T-helper 17 cell (primary cell): ENCODE measurements around the gene FPR2. TPM values are rescaled to one million over a fixed set of nuclear protein-coding genes. Genes with fewer than 3 reads are reported as not detected.
"Not testable (repeated sequence)": the region's sequence is repeated elsewhere in the genome, so short reads cannot be mapped to it uniquely, and the experiment has no call there.

Experiments
- ATAC-seq: fragments of 150-1000 bp; cut with Tn5 transposase; 2 replicates; pipeline ENCODE4 v1.10.0; 2021; ENCODE audit warnings: mild to moderate bottlenecking, moderate library complexity
- DNase-seq, 3 donors: peaks; one replicate each; pipeline versions ENCODE4 v3.0.0 to v3.0.0-alpha.2; 2020 to 2021
- H3K9me3 ChIP-seq: one replicate; pipeline ENCODE4 v1.7.0; 2013; ENCODE audit warnings: low read length, mild to moderate bottlenecking; ENCODE audit not compliant: control insufficient read depth, poor library complexity, severe bottlenecking
- H3K27ac Mint-ChIP-seq: one replicate; pipeline ENCODE4 v1.8.0; 2022; ENCODE audit warnings: mild to moderate bottlenecking, moderate library complexity, mixed read lengths
- H3K27me3 Mint-ChIP-seq: one replicate; pipeline ENCODE4 v1.8.0; 2022; ENCODE audit warnings: mixed read lengths
- H3K36me3 Mint-ChIP-seq: one replicate; pipeline ENCODE4 v1.8.0; 2022; ENCODE audit warnings: low read depth, mixed read lengths
- H3K4me1 Mint-ChIP-seq: one replicate; pipeline ENCODE4 v1.8.0; 2022; ENCODE audit warnings: mild to moderate bottlenecking, mixed read lengths
- H3K4me3 Mint-ChIP-seq: one replicate; pipeline ENCODE4 v1.8.0; 2022; ENCODE audit warnings: mild to moderate bottlenecking, moderate library complexity, mixed read lengths
- total RNA-seq, 4 donors: library from RNA in 2 of 4; stranded (reverse) in 2 of 4; gene quantifications; one replicate each; pipeline ENCODE4 v1.2.3 and lab custom pipeline; 2022 to 2026

Gene FPR2
- total RNA-seq, 2 donors from 2014 or later = 0.40 TPM; not detected in 1

DNA sequence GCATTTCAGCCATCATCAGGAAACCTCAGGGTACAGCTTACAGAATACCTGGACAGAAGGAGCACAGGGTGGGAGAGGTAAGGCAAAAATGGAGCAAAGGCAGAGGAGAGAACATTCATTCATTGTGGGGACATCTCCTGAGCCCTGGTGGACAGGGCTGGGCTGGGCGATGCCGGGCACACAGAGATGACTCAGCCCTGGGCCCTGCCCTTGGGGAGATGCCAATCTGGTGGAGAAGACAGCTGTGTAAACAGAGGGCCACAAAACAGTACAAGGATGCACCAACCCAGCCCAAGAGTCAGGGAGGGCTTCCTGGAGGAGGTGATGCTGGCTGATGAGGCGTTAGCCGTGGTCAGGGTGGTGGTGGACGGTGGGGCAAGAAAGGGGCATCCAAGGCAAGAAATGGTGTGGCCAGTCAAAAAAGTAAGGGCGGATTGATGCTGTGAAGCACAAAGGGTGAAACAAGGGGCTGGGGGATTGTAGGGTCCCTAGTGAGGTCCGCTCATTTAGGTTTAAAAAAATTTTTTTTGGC is 33.6 kb upstream of the FPR2 start:
- peaks cover 2% of the 10 kb centered on the region for H3K36me3 Mint-ChIP-seq
- H3K4me1 Mint-ChIP-seq = no peaks in the 10 kb centered on the region
- H3K4me3 Mint-ChIP-seq = no peak overlapping the region
- H3K9me3 ChIP-seq = no peaks in the 10 kb centered on the region
- ATAC-seq (no peak), DNase-seq (no peak)
- H3K27me3 Mint-ChIP-seq = peaks cover 39% of the 10 kb centered on the region
- H3K27ac Mint-ChIP-seq = no peak overlapping the region

DNA sequence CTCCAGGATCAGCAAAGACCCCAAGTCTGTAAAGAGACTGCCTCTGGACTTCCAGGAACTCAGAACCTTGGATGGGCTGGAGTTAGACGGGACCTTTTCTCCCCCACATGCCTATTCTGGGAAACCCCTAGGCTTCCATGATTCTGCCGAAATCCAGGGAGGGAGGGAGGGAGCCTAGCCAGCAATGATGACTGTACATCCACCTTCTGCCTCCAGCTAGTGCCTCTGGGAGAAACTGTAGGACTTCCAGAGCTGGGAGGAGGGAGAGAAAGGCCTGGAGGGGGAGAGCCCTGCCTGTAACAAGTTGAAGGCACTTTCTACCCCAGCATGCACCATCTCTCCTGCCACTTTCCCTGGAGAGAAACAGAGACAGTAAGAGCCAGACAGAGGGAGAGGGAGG is 31.2 kb upstream of the FPR2 start:
- Mint-ChIP-seq H3K27me3 (peaks cover 24% of the 10 kb centered on the region), H3K4me3 (no peak overlapping the region), H3K4me1 (no peaks in the 10 kb centered on the region), H3K36me3 (peaks cover 2% of the 10 kb centered on the region), H3K27ac (no peak overlapping the region)
- DNase-seq (no peak), ATAC-seq (no peak)
- H3K9me3 ChIP-seq = no peaks in the 10 kb centered on the region

DNA sequence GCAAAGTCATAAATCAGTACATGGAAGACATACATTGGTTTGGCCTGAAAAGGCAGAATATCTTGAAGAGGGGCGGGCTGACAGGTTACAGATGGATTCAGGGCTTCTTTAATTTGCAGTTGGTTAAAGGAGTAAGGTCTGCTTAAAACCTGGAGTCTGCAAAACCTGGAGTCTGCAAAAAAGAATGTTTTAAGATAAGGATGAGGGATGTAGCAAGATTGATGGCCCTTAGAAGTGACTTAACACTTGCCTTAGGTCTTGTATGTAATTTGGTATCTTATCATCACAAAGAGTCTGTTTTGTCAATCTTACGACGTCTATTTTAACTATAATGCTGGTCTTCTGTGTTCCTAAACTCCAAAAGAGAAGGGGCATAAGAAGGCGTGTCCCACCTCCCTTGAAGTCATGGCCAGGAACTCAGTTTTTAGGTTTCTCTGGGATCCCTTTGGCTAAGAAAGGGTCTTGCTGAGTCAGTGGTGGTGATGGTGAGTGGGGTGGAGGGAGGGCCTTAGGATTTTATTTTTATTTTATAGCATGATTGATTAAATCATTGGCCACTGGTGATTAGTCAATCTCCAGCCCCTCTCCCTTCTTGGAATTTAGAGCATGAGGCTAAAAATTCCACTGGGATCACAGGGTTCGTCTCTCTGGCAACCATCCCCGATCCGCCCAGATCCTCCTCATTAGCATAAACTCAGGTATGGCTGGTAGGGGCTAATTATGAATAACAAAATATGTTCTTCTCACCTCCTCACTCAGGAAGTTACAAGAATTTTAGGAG is 27.0 kb upstream of the FPR2 start:
- no peaks in the 10 kb centered on the region for H3K9me3 ChIP-seq
- peaks cover 3% of the 10 kb centered on the region for H3K4me1 Mint-ChIP-seq
- no peak overlapping the region for H3K4me3 Mint-ChIP-seq
- H3K36me3 Mint-ChIP-seq = no peaks in the 10 kb centered on the region
- ATAC-seq (no peak), DNase-seq (no peak)
- peaks cover 25% of the 10 kb centered on the region for H3K27me3 Mint-ChIP-seq
- H3K27ac Mint-ChIP-seq = no peak overlapping the region

DNA sequence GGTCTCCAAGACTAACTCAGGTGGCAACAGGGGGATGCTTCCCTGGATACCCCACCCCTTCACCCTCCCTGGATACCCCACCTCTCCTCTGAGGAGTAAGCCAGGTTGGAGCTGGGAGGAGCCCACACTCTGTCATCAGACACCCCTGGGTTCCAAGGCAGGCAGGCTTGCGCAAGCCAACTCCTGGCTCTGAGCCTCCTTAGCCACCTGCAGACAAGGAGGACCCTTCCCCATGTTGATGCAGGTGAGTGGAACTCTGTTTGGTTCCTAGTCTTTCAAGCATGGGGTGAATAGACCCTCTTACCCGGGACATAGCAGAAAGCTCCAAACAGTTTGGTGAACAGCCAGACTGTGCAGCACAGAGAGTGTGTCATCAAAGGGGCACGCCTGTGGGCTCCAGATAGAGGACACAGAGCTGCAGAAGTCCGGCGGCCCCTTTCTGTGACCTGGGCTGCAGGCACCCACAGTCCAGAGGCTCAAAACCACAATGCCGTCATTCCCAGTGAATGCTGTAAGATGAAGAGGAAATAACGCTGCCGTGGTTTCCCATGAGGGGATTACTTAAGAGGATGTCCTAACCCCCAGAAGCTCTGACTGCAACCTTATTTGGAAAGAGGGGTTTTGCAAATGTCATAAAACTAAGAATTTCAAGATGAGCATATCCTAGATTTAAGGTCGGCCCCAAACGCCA is 25.1 kb upstream of the FPR2 start:
- Mint-ChIP-seq H3K36me3 (no peaks in the 10 kb centered on the region), H3K27me3 (peaks cover 34% of the 10 kb centered on the region), H3K27ac (no peak overlapping the region), H3K4me3 (no peak overlapping the region), H3K4me1 (peaks cover 3% of the 10 kb centered on the region)
- no peak for DNase-seq
- no peaks in the 10 kb centered on the region for H3K9me3 ChIP-seq
- peak; percentile 52 for ATAC-seq

DNA sequence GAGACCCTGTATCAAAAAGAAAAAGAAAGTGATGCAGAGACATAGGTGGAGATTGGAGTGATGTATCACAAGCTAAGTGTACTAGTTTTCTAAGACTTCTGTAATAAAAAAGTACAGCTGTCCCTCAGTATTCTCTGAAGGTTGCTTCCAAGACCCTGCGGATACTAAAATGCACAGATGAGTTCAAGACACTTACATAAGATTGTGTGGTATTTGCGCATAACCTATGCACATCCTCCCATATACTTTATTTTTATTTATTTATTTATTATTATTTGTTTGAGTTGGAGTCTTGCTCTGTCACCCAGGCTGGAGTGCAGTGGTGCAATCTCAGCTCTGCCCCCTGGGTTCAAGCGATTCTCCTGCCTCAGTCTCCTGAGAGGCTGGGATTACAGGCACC is 23.6 kb upstream of the FPR2 start:
- no peak overlapping the region for H3K4me3 Mint-ChIP-seq
- H3K36me3 Mint-ChIP-seq = no peaks in the 10 kb centered on the region
- peaks cover 3% of the 10 kb centered on the region for H3K4me1 Mint-ChIP-seq
- H3K27ac Mint-ChIP-seq = no peak overlapping the region
- no peaks in the 10 kb centered on the region for H3K9me3 ChIP-seq
- no peak for DNase-seq
- ATAC-seq = no peak
- H3K27me3 Mint-ChIP-seq = peaks cover 34% of the 10 kb centered on the region

DNA sequence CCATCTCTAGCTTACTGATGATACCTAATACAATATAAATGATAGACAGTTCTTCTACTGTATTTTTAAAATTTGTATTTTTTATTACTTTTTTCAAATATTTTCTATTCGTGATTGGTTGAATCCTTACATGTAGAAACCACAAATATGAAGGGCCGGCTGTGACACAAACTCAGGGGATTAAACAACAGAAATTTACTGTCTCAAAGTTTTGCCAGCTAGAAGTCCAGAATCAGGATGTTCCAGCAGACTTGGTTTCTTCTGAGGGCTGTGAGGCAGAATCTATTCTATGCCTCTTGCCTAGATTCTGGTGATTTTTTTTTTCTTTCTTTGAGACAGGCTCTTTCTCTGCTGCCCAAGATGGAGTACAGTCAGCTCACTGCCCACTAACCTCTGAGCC is 23.1 kb upstream of the FPR2 start:
- Mint-ChIP-seq H3K27ac (no peak overlapping the region), H3K4me3 (no peak overlapping the region), H3K27me3 (peaks cover 36% of the 10 kb centered on the region), H3K36me3 (no peaks in the 10 kb centered on the region), H3K4me1 (peaks cover 3% of the 10 kb centered on the region)
- ATAC-seq (no peak), DNase-seq (no peak)
- H3K9me3 ChIP-seq = no peaks in the 10 kb centered on the region

DNA sequence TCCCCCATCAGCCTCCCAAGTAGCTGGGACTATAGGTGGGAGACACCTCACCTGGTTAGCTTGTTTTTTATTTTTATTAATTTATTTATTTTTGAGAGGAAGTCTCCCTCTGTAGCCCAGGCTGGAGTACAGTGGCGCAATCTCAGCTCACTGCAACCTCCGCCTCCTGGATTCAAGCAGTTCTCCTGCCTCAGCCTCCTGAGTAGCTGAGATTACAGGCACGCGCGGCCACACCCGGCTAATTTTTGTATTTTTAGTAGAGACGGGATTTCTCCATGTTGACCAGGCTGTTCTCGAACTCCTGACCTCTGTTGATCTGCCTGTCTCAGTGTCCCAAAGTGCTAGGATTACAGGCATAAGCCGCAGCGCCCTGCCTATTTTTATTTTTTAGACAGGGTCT is 22.5 kb upstream of the FPR2 start:
- H3K4me1 Mint-ChIP-seq, H3K9me3 ChIP-seq, H3K27ac Mint-ChIP-seq, DNase-seq, H3K4me3 Mint-ChIP-seq, ATAC-seq, H3K36me3 Mint-ChIP-seq: not testable (repeated sequence)
- H3K27me3 Mint-ChIP-seq = peaks cover 42% of the 10 kb centered on the region

DNA sequence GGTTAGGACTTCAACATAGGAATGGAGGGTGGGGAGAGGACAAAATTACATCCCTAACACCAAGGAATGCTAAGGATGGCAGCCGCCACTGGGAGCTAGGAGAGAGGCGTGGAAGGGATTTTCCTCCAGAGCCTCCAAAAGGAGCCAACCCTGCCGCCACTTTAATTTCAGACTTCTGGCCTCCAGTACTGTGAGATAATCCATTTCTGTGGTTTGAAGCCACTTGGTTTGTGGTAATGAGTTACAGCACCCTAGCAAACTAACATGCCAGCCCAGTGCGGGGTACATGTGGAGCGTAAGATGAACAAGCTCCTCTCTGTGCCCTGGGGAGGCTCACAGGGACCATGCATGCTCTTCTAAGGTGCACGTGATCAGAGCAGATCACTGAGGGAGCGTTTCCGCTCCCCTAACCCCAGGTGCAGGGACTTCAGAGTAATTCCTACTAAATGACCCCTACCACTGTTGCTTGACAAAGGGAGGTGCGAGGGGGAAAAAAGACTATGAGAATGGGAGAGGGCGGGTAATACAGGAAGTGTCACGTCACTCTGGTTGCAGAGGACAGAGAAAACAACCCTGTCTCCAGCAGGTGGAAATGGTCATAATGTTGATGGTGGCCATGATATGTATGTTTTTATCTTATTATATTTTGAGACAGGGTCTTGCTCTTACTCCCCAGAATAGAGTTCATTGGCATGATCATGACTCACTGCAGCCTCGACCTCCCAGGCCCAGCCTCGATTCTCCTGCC is 21.3 kb upstream of the FPR2 start:
- ATAC-seq (no peak), DNase-seq (no peak)
- Mint-ChIP-seq H3K27ac (peak overlapping the region; percentile 41), H3K27me3 (peaks cover 44% of the 10 kb centered on the region), H3K36me3 (no peaks in the 10 kb centered on the region), H3K4me1 (peaks cover 3% of the 10 kb centered on the region), H3K4me3 (no peak overlapping the region)
- H3K9me3 ChIP-seq = no peaks in the 10 kb centered on the region

DNA sequence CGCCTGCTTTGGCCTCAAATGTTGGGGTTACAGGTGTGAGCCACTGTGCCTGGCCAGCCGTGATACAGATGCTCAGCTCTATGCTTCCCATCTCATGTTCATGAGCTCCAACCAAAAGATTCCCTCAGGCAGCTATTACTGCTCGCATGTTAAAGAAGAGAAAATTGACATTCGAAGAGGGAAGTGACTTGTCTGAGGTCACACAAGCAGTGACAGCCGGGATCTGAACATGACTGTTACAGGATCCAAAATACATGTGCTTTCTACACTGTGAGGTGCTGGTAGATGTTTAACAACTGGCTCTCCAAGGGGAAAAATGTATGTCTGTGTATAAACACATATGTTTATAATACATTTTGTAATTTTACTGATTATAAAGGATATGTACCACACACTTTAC is 20.6 kb upstream of the FPR2 start:
- H3K4me1 Mint-ChIP-seq = peaks cover 3% of the 10 kb centered on the region
- peak overlapping the region; percentile 41 for H3K27ac Mint-ChIP-seq
- no peak overlapping the region for H3K4me3 Mint-ChIP-seq
- H3K9me3 ChIP-seq = no peaks in the 10 kb centered on the region
- no peaks in the 10 kb centered on the region for H3K36me3 Mint-ChIP-seq
- no peak for ATAC-seq
- H3K27me3 Mint-ChIP-seq = peaks cover 39% of the 10 kb centered on the region
- DNase-seq = no peak

DNA sequence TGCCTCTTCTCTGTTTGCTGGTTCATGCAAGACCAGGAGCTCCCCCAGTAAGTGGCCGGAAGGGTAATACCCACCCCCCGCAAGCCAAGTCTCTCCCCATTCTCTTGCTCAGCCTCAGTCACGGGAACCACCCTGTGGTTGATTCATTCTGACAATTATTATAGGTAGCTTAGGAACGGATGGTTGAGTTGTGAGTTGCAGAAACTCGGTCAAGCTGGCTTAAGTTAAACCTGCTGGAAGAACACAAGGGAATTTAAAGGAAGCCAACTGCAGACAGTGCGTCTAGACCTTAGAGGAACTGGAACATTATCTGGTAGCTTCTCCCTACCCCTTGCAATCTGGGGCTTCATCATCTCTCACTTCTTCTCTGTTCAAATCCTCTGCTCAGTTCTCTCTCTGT is 18.2 kb upstream of the FPR2 start:
- H3K4me3 Mint-ChIP-seq = no peak overlapping the region
- ATAC-seq (no peak), DNase-seq (no peak)
- no peaks in the 10 kb centered on the region for H3K4me1 Mint-ChIP-seq
- H3K9me3 ChIP-seq = no peaks in the 10 kb centered on the region
- peaks cover 28% of the 10 kb centered on the region for H3K27me3 Mint-ChIP-seq
- H3K36me3 Mint-ChIP-seq = peaks cover 2% of the 10 kb centered on the region
- no peak overlapping the region for H3K27ac Mint-ChIP-seq

DNA sequence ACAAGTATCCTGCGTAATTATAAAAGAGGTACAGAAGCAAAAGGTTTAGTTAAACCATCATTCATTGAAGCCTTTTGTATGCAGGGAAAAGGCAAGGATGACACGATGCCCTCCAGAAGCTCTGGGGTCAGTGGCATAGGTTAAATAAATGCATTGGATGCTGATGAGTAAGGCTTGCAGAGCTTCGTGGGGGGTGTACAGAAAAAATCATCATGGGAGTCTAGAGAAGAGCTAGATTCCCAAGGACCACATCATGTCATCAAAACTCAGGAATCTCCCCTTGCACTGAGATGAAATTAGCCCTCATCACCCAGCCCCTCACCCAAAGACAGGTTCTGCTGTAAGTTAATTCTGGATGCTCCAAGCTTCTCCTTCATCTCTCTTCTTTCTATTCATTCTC is 17.6 kb upstream of the FPR2 start:
- no peak for ATAC-seq
- H3K4me3 Mint-ChIP-seq = no peak overlapping the region
- H3K36me3 Mint-ChIP-seq = peaks cover 2% of the 10 kb centered on the region
- no peaks in the 10 kb centered on the region for H3K4me1 Mint-ChIP-seq
- no peak overlapping the region for H3K27ac Mint-ChIP-seq
- peaks cover 28% of the 10 kb centered on the region for H3K27me3 Mint-ChIP-seq
- no peak for DNase-seq
- no peaks in the 10 kb centered on the region for H3K9me3 ChIP-seq

DNA sequence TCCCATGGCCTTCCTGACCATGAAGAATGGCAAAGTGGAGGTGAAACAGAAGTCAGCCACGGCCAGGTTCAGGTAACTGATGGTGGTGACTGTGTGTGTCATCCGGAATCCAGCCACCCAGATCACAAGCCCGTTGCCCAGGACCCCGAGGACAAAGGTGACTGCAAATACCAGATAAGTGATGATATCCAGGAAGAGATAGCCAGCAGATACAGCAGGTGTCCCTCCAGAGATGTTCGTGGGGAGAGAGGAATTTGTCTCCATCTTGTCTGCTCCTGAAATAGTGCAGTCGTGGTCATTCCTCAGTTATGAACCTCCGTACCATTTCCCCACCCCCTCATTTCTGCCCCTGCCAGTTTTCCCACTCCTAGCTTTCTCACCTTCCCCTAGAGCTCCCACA is 14.2 kb upstream of the FPR2 start:
- H3K9me3 ChIP-seq = no peaks in the 10 kb centered on the region
- no peak overlapping the region for H3K4me3 Mint-ChIP-seq
- H3K27ac Mint-ChIP-seq = no peak overlapping the region
- no peak for ATAC-seq
- DNase-seq = no peak
- peaks cover 18% of the 10 kb centered on the region for H3K27me3 Mint-ChIP-seq
- H3K4me1 Mint-ChIP-seq = no peaks in the 10 kb centered on the region
- H3K36me3 Mint-ChIP-seq = peaks cover 2% of the 10 kb centered on the region

DNA sequence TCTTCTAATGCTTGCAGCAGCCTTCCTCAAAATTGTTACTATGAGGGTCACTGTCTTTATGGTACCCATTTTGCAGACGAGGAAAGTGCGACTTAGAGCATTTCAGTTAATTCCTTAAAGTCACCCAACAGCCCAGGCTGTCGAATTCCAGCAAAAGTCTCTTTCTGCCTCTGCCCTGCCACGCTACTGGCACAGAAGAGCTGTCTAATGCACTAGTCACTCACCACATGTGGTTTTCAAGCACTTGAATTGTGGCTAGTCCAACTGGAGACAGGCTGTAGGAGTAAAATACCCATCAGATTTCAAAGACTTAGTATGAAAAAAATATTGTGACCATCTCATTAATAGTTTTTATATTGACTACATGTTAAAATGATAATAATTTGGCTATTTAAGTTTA is 11.0 kb upstream of the FPR2 start:
- H3K9me3 ChIP-seq = no peaks in the 10 kb centered on the region
- no peaks in the 10 kb centered on the region for H3K4me1 Mint-ChIP-seq
- H3K27me3 Mint-ChIP-seq = peaks cover 8% of the 10 kb centered on the region
- H3K27ac Mint-ChIP-seq = no peak overlapping the region
- H3K36me3 Mint-ChIP-seq = peaks cover 2% of the 10 kb centered on the region
- no peak for ATAC-seq
- H3K4me3 Mint-ChIP-seq = no peak overlapping the region
- no peak for DNase-seq
